ENCODE results near the gene RBBP8. TPM values are rescaled to one million over a fixed set of nuclear protein-coding genes. Genes with fewer than 3 reads are reported as not detected.

RBBP8 gene
- total RNA-seq, 1 donor from 2014 or later = 53.7 TPM

DNA sequence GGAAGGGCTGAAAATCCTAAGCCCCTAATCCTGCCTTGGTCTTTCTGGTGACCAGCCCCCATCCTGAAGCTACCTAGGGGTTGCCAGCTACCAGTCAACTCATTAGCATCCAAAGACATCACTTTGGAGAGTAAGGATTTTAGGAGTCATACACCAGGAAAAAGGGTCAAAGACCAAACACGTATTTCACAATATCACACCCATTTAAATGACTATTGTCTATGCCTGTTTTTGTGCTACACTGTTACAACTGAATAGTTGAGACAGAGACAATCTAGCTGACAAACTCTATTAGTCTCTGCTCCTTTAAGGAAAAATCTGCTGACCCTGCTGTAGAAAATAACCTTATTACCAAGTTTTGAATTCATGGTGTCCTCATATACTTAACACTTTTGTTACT, 21.0 kb upstream of the RBBP8 start:
- Mint-ChIP-seq H3K4me3 (no peak overlapping the region), H3K4me1 (no peaks in the 10 kb centered on the region), H3K36me3 (ENCODE audit: low read depth) (peaks cover 7% of the 10 kb centered on the region), H3K27ac (ENCODE audit: unreplicated experiment) (no peak overlapping the region), H3K27me3 (ENCODE audit: low read depth) (no peaks in the 10 kb centered on the region), H3K9me3 (no peaks in the 10 kb centered on the region)
- no peak for TF ChIP-seq CTCF (conservative IDR thresholded peaks at IDR 0.05)
- no peak for DNase-seq (ENCODE audit: low read depth, low spot score)

DNA sequence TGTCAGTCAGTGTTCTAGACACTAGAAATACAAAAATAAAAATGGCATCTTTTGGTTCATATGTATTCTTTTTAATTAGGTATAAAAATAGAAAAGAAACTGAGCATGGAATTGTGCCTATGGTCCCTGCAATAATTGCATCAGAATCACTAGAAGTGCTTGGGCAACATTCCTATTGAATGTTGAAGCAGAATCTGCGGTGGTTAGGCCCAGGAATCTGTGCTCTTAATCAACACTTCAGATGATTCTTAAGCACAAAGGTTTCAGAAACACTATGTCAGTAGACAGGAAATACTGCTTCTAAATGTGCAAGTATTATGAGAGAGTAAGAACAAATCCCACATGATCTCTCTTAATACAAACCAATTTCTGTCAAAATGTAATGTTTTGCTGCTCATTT, 20.3 kb upstream of the RBBP8 start:
- H3K9me3 Mint-ChIP-seq = no peaks in the 10 kb centered on the region
- no peak overlapping the region for H3K4me3 Mint-ChIP-seq
- peaks cover 7% of the 10 kb centered on the region for H3K36me3 Mint-ChIP-seq (ENCODE audit: low read depth)
- no peaks in the 10 kb centered on the region for H3K4me1 Mint-ChIP-seq
- TF ChIP-seq CTCF (conservative IDR thresholded peaks at IDR 0.05) = no peak
- no peak for DNase-seq (ENCODE audit: low read depth, low spot score)
- H3K27me3 Mint-ChIP-seq (ENCODE audit: low read depth) = no peaks in the 10 kb centered on the region
- no peak overlapping the region for H3K27ac Mint-ChIP-seq (ENCODE audit: unreplicated experiment)

DNA sequence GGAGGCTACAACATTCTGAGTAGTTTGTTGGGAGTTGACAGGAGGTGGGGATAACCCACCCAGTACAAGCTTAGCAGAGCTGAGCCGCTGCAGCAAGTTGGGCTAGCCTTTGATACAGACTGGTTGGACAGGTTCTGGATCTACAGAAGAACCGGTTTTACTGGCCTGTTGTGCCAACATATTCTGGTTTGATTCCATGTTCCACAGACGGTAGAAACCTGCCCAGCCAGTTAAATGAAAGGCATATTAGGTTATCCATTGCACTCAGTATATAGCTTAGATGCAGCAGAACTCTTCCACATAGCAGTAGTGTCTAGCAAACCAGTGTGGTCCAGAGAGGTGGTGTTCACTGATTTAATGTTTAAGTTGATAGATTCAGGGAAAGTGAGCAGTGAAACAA, 19.3 kb upstream of the RBBP8 start:
- no peak overlapping the region for H3K27ac Mint-ChIP-seq (ENCODE audit: unreplicated experiment)
- no peaks in the 10 kb centered on the region for H3K4me1 Mint-ChIP-seq
- H3K36me3 Mint-ChIP-seq (ENCODE audit: low read depth) = peaks cover 7% of the 10 kb centered on the region
- H3K27me3 Mint-ChIP-seq (ENCODE audit: low read depth) = no peaks in the 10 kb centered on the region
- H3K9me3 Mint-ChIP-seq = no peaks in the 10 kb centered on the region
- TF ChIP-seq CTCF (conservative IDR thresholded peaks at IDR 0.05) = no peak
- DNase-seq (ENCODE audit: low read depth, low spot score) = no peak
- H3K4me3 Mint-ChIP-seq = no peak overlapping the region

DNA sequence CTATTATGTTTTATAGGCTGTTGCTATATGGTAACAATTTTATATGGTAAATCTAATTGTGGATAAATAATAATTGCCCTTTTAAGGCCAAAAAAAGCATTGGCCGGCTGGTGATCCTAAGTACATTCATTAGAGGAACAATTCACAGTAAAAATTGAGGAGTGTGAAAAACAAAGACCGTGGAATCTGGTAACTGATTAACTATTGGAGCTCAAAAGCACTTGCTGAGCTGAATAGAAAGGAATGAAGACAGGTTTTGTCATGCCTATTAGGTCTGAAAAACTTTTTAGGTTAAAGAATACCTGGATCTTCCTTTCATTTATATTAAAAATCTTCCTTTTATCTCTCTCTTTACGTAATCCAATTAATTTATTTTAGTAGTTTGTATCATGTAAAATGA, 18.5 kb upstream of the RBBP8 start:
- Mint-ChIP-seq H3K4me3 (no peak overlapping the region), H3K4me1 (no peaks in the 10 kb centered on the region), H3K27me3 (ENCODE audit: low read depth) (no peaks in the 10 kb centered on the region), H3K27ac (ENCODE audit: unreplicated experiment) (no peak overlapping the region), H3K36me3 (ENCODE audit: low read depth) (peaks cover 5% of the 10 kb centered on the region), H3K9me3 (no peaks in the 10 kb centered on the region)
- no peak for TF ChIP-seq CTCF (conservative IDR thresholded peaks at IDR 0.05)
- DNase-seq (ENCODE audit: low read depth, low spot score) = no peak

DNA sequence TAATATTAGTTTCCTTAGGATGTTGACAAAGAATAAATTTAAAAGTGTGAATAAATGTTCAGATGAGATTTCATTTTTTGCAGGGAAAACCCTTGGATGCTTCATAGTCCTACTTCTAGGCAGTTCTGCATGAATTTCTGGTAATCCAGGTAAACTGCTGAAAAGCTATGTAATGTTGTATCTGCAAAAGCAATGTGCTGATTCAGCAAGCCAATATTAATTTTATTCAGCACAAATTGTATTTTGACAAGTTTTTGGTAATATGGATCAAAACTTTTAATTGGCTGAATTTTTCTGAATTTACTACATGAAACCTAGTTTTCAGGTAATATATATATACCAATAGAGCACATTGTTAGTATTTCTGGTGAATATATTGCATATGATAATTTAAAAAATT, 17.8 kb upstream of the RBBP8 start:
- Mint-ChIP-seq H3K4me1 (no peaks in the 10 kb centered on the region), H3K36me3 (ENCODE audit: low read depth) (peaks cover under 1% of the 10 kb centered on the region), H3K27me3 (ENCODE audit: low read depth) (no peaks in the 10 kb centered on the region), H3K27ac (ENCODE audit: unreplicated experiment) (no peak overlapping the region), H3K9me3 (no peaks in the 10 kb centered on the region), H3K4me3 (no peak overlapping the region)
- no peak for DNase-seq (ENCODE audit: low read depth, low spot score)
- TF ChIP-seq CTCF (conservative IDR thresholded peaks at IDR 0.05) = no peak

DNA sequence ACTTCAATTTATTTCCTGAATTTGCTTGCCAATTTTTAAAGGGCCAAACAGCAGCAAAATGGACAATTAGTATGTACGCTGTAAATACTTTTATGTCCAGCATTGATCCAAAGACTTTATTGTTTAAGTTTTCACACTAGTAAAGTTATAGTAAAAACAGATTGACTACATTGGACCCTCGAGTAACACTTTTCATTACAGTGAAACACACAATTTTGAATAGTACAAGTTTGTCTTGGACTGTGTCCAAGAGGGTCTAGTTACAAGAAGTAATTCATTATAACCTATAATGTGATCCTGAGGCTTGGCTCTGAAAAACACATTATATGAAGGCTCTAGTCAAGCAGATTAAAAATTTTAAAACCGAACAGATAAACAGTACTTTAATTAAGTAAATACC, 11.4 kb upstream of the RBBP8 start:
- H3K4me1 Mint-ChIP-seq = no peaks in the 10 kb centered on the region
- no peak for DNase-seq (ENCODE audit: low read depth, low spot score)
- no peaks in the 10 kb centered on the region for H3K27me3 Mint-ChIP-seq (ENCODE audit: low read depth)
- TF ChIP-seq CTCF (conservative IDR thresholded peaks at IDR 0.05) = no peak
- H3K9me3 Mint-ChIP-seq = no peaks in the 10 kb centered on the region
- H3K27ac Mint-ChIP-seq (ENCODE audit: unreplicated experiment) = no peak overlapping the region
- H3K4me3 Mint-ChIP-seq = no peak overlapping the region
- no peaks in the 10 kb centered on the region for H3K36me3 Mint-ChIP-seq (ENCODE audit: low read depth)
